T-helper 2 cell treated with Interferon-gamma antibody and Interleukin-4, amounts not matched to agents 100 ng/mL and 5 ng/mL, for 36 hours (primary cell): Measurements from ENCODE around the gene ROM1. TPM values are rescaled to one million over a fixed set of nuclear protein-coding genes. Genes with fewer than 3 reads are reported as not detected.
"Not testable (repeated sequence)": the region's sequence is repeated elsewhere in the genome, so short reads cannot be mapped to it uniquely, and the experiment has no call there.

ENCODE experiments used
- intact Hi-C: fragments of 100-400 bp; cut with micrococcal nuclease; formaldehyde crosslinking; loops from one replicate; pipeline ENCODE4 v1.15.1; 2023
- total RNA-seq: library from RNA; stranded (reverse); gene quantifications from 2 replicates; pipeline ENCODE4 v1.2.3, GENCODE V29; 2022

ROM1 gene
- total RNA-seq, 1 donor from 2014 or later: 0.95 TPM

GRCh38 chr11:62646825-62647608 lies 34.0 kb downstream of the ROM1 start:
- intact Hi-C loops: loop anchor here (1.0 to 2.0 kb wide), 4 partner anchors 18 to 82 kb away; partner anchors contain the start of genes C11orf98, CSKMT and TTC9C

GRCh38 chr11:62647609-62648005 lies 34.5 kb downstream of the ROM1 start:
- intact Hi-C loops: loop anchor here (2.0 kb wide), 2 partner anchors 61 to 81 kb away; partner anchors contain the start of gene TTC9C

- intact Hi-C loops: no loop called here
Measured at GRCh38 chr11:62648185-62648966, 35.3 kb downstream of the ROM1 start.

GRCh38 chr11:62648967-62649364 lies 35.9 kb downstream of the ROM1 start:
- intact Hi-C loops: no loop called here

- intact Hi-C loops: no loop called here
Measured at GRCh38 chr11:62649486-62649885, 36.4 kb downstream of the ROM1 start.

GRCh38 chr11:62650283-62650682 lies 37.2 kb downstream of the ROM1 start:
- intact Hi-C loops: not testable (repeated sequence)

- intact Hi-C loops: loop anchor here (2.0 kb wide), 4 partner anchors 18 to 52 kb away; partner anchors contain the start of genes EML3, MTA2, ROM1 and UBXN1
Measured at GRCh38 chr11:62652161-62653006, 39.3 kb downstream of the ROM1 start.

GRCh38 chr11:62654297-62654696 lies 41.2 kb downstream of the ROM1 start:
- intact Hi-C loops: no loop called here

GRCh38 chr11:62656796-62657429 lies 43.9 kb downstream of the ROM1 start:
- intact Hi-C loops: no loop called here

GRCh38 chr11:62664405-62665074 lies 51.5 kb downstream of the ROM1 start:
- intact Hi-C loops: loop anchor here (1.0 to 2.0 kb wide), 7 partner anchors 14 to 74 kb away; partner anchors contain the start of genes EML3, GANAB, HNRNPUL2 and MTA2

Other genes starting within 250 kb of the ROM1 start
- not detected in 2 replicates for gene SCGB1A1, start 194.2 kb upstream of the ROM1 start, total RNA-seq
- 288 and 291 TPM in 2 replicates for gene AHNAK, start 66.5 kb upstream of the ROM1 start, total RNA-seq
- 1,326 and 1,342 TPM in 2 replicates for gene EEF1G, start 39.4 kb upstream of the ROM1 start, total RNA-seq
- 26.4 and 30.9 TPM in 2 replicates for gene TUT1, start 21.7 kb upstream of the ROM1 start, total RNA-seq
- gene MTA2, start 11.4 kb upstream of the ROM1 start, total RNA-seq: 257 and 262 TPM in 2 replicates
- 126 and 133 TPM in 2 replicates for gene EML3, start 482 bp upstream of the ROM1 start, total RNA-seq
- gene B3GAT3, start 8.7 kb downstream of the ROM1 start, total RNA-seq: 65.4 and 69.3 TPM in 2 replicates
- 275 and 283 TPM in 2 replicates for gene GANAB, start 33.4 kb downstream of the ROM1 start, total RNA-seq
- gene INTS5, start 40.0 kb downstream of the ROM1 start, total RNA-seq: 31.0 and 31.8 TPM in 2 replicates
- gene C11orf98, start 52.0 kb downstream of the ROM1 start, total RNA-seq: 99.6 and 105 TPM in 2 replicates
- 21.3 and 24.7 TPM in 2 replicates for gene CSKMT, start 52.1 kb downstream of the ROM1 start, total RNA-seq
- 8.7 and 9.2 TPM in 2 replicates for gene UQCC3, start 58.4 kb downstream of the ROM1 start, total RNA-seq
- gene LBHD1, start 59.0 kb downstream of the ROM1 start, total RNA-seq: 18.9 and 20.7 TPM in 2 replicates
- gene UBXN1, start 65.8 kb downstream of the ROM1 start, total RNA-seq: 113 and 119 TPM in 2 replicates
- gene LRRN4CL, start 76.3 kb downstream of the ROM1 start, total RNA-seq: 0.25 and 0.32 TPM in 2 replicates
- 26.5 and 28.4 TPM in 2 replicates for gene BSCL2, start 94.2 kb downstream of the ROM1 start, total RNA-seq
- gene GNG3, start 94.4 kb downstream of the ROM1 start, total RNA-seq: 0.30 TPM in 1 of 2 replicates, not detected in the other
- gene HNRNPUL2, start 114.2 kb downstream of the ROM1 start, total RNA-seq: 69.9 and 72.6 TPM in 2 replicates
- 37.0 and 39.9 TPM in 2 replicates for gene TTC9C, start 115.2 kb downstream of the ROM1 start, total RNA-seq
- 12.9 and 13.9 TPM in 2 replicates for gene ZBTB3, start 140.9 kb downstream of the ROM1 start, total RNA-seq
- 101 and 104 TPM in 2 replicates for gene POLR2G, start 148.3 kb downstream of the ROM1 start, total RNA-seq
- gene TAF6L, start 158.1 kb downstream of the ROM1 start, total RNA-seq: 21.6 and 21.9 TPM in 2 replicates
- 37.1 and 37.2 TPM in 2 replicates for gene TMEM179B, start 174.1 kb downstream of the ROM1 start, total RNA-seq
- gene TMEM223, start 178.7 kb downstream of the ROM1 start, total RNA-seq: 19.6 and 19.8 TPM in 2 replicates
- 86.2 and 91.7 TPM in 2 replicates for gene NXF1, start 192.2 kb downstream of the ROM1 start, total RNA-seq
- 39.4 and 39.8 TPM in 2 replicates for gene STX5, start 218.8 kb downstream of the ROM1 start, total RNA-seq
- gene TEX54, start 219.6 kb downstream of the ROM1 start, total RNA-seq: 0.77 TPM in 1 of 2 replicates, not detected in the other
- gene WDR74, start 226.3 kb downstream of the ROM1 start, total RNA-seq: 77.5 and 81.6 TPM in 2 replicates